NB4 (cell line): Measurements from ENCODE around the gene THSD7A.
A peak's percentile ranks its signal among the peaks of the same experiment; 100 is the strongest.

Experiments
- DNase-seq: peaks from one replicate; pipeline ENCODE4 v3.0.0; 2010; ENCODE audit warnings: low read depth
- H3K4me3 ChIP-seq: one replicate; pipeline ENCODE4 v1.5.1; 2011; ENCODE audit warnings: mild to moderate bottlenecking, low read depth, low read length, moderate library complexity
- CTCF ChIP-seq: IDR thresholded peaks from one replicate; pipeline ENCODE4 v1.5.1; 2012; ENCODE audit warnings: low read depth, low read length
- MAX ChIP-seq: IDR thresholded peaks from 2 replicates; pipeline ENCODE4 v1.6.1; 2011; ENCODE audit warnings: low read depth, low read length
- MYC ChIP-seq: IDR thresholded peaks from 2 replicates; pipeline ENCODE4 v1.6.1; 2011; ENCODE audit warnings: low read depth, low read length
- POLR2A ChIP-seq: IDR thresholded peaks from 2 replicates; pipeline ENCODE4 v1.6.1; 2011; ENCODE audit warnings: mild to moderate bottlenecking; ENCODE audit not compliant: insufficient read length; ENCODE audit errors: extremely low read depth

Gene THSD7A

DNA sequence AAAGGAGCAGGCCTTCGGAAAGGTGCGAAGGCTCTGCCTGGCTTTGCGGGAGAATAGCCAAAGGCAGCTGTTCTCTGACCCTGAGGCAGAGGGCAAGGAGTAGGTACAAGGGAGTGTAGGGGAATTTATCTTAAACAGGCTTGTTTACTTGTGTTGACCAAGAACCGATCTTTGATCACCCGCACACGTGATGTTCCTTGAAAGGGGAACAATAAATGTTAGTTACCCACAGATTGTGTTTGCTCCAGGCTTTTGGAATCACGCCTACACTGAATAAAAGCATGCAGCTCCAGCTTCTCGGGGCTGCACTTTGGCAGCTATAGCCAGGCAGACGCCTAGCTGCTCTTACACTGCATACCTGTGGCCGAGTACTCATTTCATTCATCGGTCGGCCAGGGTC, 437.6 kb downstream of the THSD7A start:
- TF ChIP-seq MYC = no peak
- no peak for TF ChIP-seq CTCF
- no peak for TF ChIP-seq MAX
- no peak for TF ChIP-seq POLR2A
- H3K4me3 ChIP-seq = no peak overlapping the region
- DNase-seq = no peak

DNA sequence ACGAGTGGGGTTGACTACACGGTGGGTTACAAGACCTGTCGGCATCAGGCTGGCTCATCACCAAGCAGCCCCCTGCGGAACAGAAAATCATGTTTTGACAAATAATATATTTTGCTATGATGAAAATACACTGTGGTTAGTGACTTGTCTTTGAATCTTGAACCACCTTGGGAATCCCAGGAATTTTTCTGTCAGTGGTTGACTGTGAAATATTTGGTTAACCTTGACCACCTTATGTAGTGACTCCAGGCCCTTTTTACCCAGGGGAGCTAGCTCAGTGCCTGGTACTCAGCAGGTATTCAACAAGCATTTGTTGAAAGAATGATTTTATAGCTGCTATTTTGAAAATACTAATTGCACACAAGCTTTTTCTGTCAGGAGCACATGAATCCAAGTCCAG, 452.4 kb downstream of the THSD7A start:
- no peak overlapping the region for H3K4me3 ChIP-seq
- TF ChIP-seq POLR2A (no peak), MAX (no peak), MYC (no peak), CTCF (no peak)
- no peak for DNase-seq

DNA sequence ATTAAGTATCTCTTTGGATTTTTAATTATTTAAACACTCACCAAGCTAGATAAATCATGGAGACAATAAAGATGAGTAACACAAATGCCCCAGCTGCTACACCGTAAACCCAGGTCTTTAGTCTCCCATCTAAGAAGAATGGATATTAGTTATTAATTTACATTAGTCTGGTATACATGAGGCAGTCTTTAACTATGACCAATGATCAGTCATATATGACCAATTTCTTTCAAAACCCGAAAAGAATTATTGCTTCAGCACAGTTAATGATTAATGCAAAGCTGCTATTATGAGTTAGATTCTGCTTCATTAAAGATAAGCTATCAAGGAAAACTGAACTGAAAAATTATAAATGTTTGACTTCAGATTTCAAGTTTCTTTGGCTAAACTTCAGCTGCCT, 455.5 kb downstream of the THSD7A start:
- TF ChIP-seq MYC (no peak), CTCF (no peak), POLR2A (no peak), MAX (no peak)
- DNase-seq = no peak
- H3K4me3 ChIP-seq = no peak overlapping the region

DNA sequence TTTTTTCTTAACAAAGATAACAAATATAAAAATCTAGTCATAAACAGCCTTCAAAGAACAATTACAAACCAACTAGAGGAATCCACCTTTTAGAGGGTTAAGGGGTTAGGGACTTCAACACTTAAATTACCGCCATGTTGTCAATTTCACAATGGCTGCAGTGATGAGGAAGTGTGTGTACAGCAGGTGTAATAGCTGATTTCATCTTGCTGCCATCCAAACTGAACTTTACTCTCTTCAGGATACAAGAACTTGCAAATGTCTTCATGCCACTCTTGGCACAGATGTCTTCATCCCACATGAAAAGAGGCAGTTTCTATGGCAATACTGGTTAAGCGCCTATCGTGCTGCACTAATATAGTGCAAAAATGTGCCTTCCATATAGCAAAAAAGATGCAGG, 457.4 kb downstream of the THSD7A start:
- no peak overlapping the region for H3K4me3 ChIP-seq
- DNase-seq = no peak
- TF ChIP-seq MYC (no peak), MAX (no peak), POLR2A (no peak), CTCF (no peak)

GRCh38 chr7:11373546-11374142, 458.4 kb downstream of the THSD7A start:
- TF ChIP-seq CTCF = peak; percentile 34
- TF ChIP-seq POLR2A = no peak
- no peak overlapping the region for H3K4me3 ChIP-seq
- DNase-seq = peak; percentile 34

DNA sequence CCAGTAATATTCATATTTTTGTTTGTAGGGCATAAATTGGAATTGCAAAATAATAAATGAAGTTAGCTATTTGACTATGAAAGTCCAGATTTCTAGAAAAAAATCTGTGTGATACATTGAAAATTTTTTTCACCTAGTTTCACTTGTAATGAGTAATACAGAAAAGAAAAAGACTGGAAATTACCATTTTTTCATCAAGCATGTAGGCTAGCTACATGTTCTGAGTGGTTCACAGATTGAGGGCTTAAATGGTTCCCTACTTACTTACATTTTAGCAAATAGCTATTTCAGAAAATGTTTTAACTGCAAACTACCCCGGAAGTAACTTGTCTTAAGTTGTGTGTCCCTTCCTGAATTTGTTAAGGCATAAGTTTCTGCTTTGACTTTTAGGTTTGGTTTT, 462.3 kb downstream of the THSD7A start:
- TF ChIP-seq MAX = no peak
- TF ChIP-seq POLR2A = no peak
- no peak for TF ChIP-seq MYC
- TF ChIP-seq CTCF = no peak
- H3K4me3 ChIP-seq = no peak overlapping the region
- DNase-seq = no peak
